K562 (cell line): Measurements from ENCODE around the gene NDUFA5. TPM values are rescaled to one million over a fixed set of nuclear protein-coding genes. Genes with fewer than 3 reads are reported as not detected.

Experiments
- FOXK1 ChIP-seq: sonication (generic); formaldehyde crosslinking; IDR thresholded peaks from 2 replicates; pipeline ENCODE4 v1.8.0; 2022; ENCODE audit warnings: missing genetic modification reagents, mild to moderate bottlenecking, borderline replicate concordance
- HDAC2 ChIP-seq: fragments of 450-650 bp; IDR thresholded peaks from 2 replicates; pipeline ENCODE4 v1.6.1; 2016; ENCODE audit warnings: mild to moderate bottlenecking
- SIN3B ChIP-seq: fragments of 450-650 bp; IDR thresholded peaks from 2 replicates; pipeline ENCODE4 v1.6.1; 2017; ENCODE audit warnings: low read depth, mild to moderate bottlenecking, moderate library complexity
- ZFP1 ChIP-seq: fragments of 450-650 bp; formaldehyde crosslinking; IDR thresholded peaks from 2 replicates; pipeline ENCODE4 v1.4.0; 2020; ENCODE audit warnings: mild to moderate bottlenecking, mixed read lengths
- ZNF324 ChIP-seq: fragments of 250-450 bp; sonication (Bioruptor Pico); IDR thresholded peaks from 2 replicates; pipeline ENCODE4 v1.4.0; 2020; ENCODE audit warnings: mild to moderate bottlenecking
- ZNF589 ChIP-seq: fragments of 200-800 bp; sonication (Bioruptor generic); IDR thresholded peaks from 2 replicates; pipeline ENCODE4 v1.6.1; 2016; ENCODE audit warnings: low read depth, missing genetic modification characterization, missing compliant biosample characterization
- ZNF76 ChIP-seq: fragments of 250-450 bp; sonication (Bioruptor Pico); IDR thresholded peaks from 2 replicates; pipeline ENCODE4 v1.4.0; 2020; ENCODE audit warnings: mild to moderate bottlenecking, moderate library complexity, borderline replicate concordance
- polyA plus RNA-seq, 8 experiments: library from polyadenylated mRNA; depleted of rRNA in 4 of 8; stranded (reverse) in 5 of 8; unstranded in 3 of 8; fragments of >200 nt; fragmentation: Nextera tagmentation in 2 of 8; fragmentation: Illumina TruSeq in 1 of 8; extraction: Ambion mirVana in 2 of 8; extraction: Trizol in 1 of 8; gene quantifications; 2 replicates each; pipeline versions ENCODE4 v1.2.1 to v1.2.3, GENCODE V29; 2011 to 2014; ENCODE audit warnings: inconsistent platforms in 1 of 8, missing spikeins in 1 of 8
- total RNA-seq, 7 experiments: library from RNA; depleted of rRNA in 6 of 7; stranded (reverse); fragments of >200 nt in 6 of 7; fragmentation: Illumina TruSeq in 2 of 7; extraction: Trizol in 2 of 7; gene quantifications; 2 replicates each; pipeline versions ENCODE4 v1.2.1 to v1.2.3, GENCODE V29; 2011 to 2021; ENCODE audit warnings: low replicate concordance in 1 of 7
- TF ChIP-seq, protein P1 (sequence below): fragments of 200-800 bp; sonication (Bioruptor generic); IDR thresholded peaks from 2 replicates; pipeline ENCODE4 v1.6.1; 2017; ENCODE audit warnings: missing genetic modification characterization, missing compliant biosample characterization
- TF ChIP-seq, protein P2 (sequence below): fragments of 250-450 bp; sonication (Bioruptor Pico); IDR thresholded peaks from 2 replicates; pipeline ENCODE4 v1.5.0; 2020; ENCODE audit warnings: mild to moderate bottlenecking
- TF ChIP-seq, protein P3 (sequence below): fragments of 250-450 bp; sonication (Bioruptor Pico); IDR thresholded peaks from 2 replicates; pipeline ENCODE4 v1.8.0; 2022; ENCODE audit warnings: moderate library complexity, mild to moderate bottlenecking, inconsistent platforms
- TF ChIP-seq, protein P4 (sequence below): sonication (generic); formaldehyde crosslinking; IDR thresholded peaks from 2 replicates; pipeline ENCODE4 v1.8.0; 2022; ENCODE audit warnings: missing genetic modification reagents, mild to moderate bottlenecking, borderline replicate concordance
- TF ChIP-seq, protein P5 (sequence below): fragments of 450-650 bp; IDR thresholded peaks from 2 replicates; pipeline ENCODE4 v1.6.1; 2016; ENCODE audit warnings: low read depth

The NDUFA5 gene
- total and polyA plus RNA-seq, 9 of the 15 experiments (the other 6 are each of a cell fraction or from before 2014, with no cell fraction given), result 155 to 677 (median 269) TPM

- no peak for TF ChIP-seq FOXK1 (CRISPR knock-in tag)
- TF ChIP-seq ZNF76 (CRISPR knock-in tag), result no peak
- no peak for TF ChIP-seq ZNF589 (CRISPR knock-in tag)
- TF ChIP-seq, protein P1, sequence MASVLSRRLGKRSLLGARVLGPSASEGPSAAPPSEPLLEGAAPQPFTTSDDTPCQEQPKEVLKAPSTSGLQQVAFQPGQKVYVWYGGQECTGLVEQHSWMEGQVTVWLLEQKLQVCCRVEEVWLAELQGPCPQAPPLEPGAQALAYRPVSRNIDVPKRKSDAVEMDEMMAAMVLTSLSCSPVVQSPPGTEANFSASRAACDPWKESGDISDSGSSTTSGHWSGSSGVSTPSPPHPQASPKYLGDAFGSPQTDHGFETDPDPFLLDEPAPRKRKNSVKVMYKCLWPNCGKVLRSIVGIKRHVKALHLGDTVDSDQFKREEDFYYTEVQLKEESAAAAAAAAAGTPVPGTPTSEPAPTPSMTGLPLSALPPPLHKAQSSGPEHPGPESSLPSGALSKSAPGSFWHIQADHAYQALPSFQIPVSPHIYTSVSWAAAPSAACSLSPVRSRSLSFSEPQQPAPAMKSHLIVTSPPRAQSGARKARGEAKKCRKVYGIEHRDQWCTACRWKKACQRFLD, result 0 out of 2 replicates have a peak, but pooled peaks have one; percentile 10
- TF ChIP-seq, protein P2, sequence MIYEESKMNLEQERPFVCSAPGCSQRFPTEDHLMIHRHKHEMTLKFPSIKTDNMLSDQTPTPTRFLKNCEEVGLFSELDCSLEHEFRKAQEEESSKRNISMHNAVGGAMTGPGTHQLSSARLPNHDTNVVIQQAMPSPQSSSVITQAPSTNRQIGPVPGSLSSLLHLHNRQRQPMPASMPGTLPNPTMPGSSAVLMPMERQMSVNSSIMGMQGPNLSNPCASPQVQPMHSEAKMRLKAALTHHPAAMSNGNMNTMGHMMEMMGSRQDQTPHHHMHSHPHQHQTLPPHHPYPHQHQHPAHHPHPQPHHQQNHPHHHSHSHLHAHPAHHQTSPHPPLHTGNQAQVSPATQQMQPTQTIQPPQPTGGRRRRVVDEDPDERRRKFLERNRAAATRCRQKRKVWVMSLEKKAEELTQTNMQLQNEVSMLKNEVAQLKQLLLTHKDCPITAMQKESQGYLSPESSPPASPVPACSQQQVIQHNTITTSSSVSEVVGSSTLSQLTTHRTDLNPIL (CRISPR knock-in tag), result no peak
- TF ChIP-seq SIN3B, result no peak
- no peak for TF ChIP-seq ZFP1 (CRISPR knock-in tag)
- no peak for TF ChIP-seq ZNF324 (CRISPR knock-in tag)
- TF ChIP-seq, protein P3, sequence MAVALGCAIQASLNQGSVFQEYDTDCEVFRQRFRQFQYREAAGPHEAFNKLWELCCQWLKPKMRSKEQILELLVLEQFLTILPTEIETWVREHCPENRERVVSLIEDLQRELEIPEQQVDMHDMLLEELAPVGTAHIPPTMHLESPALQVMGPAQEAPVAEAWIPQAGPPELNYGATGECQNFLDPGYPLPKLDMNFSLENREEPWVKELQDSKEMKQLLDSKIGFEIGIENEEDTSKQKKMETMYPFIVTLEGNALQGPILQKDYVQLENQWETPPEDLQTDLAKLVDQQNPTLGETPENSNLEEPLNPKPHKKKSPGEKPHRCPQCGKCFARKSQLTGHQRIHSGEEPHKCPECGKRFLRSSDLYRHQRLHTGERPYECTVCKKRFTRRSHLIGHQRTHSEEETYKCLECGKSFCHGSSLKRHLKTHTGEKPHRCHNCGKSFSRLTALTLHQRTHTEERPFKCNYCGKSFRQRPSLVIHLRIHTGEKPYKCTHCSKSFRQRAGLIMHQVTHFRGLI (CRISPR knock-in tag), result no peak
- TF ChIP-seq, protein P4, sequence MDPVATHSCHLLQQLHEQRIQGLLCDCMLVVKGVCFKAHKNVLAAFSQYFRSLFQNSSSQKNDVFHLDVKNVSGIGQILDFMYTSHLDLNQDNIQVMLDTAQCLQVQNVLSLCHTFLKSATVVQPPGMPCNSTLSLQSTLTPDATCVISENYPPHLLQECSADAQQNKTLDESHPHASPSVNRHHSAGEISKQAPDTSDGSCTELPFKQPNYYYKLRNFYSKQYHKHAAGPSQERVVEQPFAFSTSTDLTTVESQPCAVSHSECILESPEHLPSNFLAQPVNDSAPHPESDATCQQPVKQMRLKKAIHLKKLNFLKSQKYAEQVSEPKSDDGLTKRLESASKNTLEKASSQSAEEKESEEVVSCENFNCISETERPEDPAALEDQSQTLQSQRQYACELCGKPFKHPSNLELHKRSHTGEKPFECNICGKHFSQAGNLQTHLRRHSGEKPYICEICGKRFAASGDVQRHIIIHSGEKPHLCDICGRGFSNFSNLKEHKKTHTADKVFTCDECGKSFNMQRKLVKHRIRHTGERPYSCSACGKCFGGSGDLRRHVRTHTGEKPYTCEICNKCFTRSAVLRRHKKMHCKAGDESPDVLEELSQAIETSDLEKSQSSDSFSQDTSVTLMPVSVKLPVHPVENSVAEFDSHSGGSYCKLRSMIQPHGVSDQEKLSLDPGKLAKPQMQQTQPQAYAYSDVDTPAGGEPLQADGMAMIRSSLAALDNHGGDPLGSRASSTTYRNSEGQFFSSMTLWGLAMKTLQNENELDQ, result no peak
- TF ChIP-seq, protein P5, sequence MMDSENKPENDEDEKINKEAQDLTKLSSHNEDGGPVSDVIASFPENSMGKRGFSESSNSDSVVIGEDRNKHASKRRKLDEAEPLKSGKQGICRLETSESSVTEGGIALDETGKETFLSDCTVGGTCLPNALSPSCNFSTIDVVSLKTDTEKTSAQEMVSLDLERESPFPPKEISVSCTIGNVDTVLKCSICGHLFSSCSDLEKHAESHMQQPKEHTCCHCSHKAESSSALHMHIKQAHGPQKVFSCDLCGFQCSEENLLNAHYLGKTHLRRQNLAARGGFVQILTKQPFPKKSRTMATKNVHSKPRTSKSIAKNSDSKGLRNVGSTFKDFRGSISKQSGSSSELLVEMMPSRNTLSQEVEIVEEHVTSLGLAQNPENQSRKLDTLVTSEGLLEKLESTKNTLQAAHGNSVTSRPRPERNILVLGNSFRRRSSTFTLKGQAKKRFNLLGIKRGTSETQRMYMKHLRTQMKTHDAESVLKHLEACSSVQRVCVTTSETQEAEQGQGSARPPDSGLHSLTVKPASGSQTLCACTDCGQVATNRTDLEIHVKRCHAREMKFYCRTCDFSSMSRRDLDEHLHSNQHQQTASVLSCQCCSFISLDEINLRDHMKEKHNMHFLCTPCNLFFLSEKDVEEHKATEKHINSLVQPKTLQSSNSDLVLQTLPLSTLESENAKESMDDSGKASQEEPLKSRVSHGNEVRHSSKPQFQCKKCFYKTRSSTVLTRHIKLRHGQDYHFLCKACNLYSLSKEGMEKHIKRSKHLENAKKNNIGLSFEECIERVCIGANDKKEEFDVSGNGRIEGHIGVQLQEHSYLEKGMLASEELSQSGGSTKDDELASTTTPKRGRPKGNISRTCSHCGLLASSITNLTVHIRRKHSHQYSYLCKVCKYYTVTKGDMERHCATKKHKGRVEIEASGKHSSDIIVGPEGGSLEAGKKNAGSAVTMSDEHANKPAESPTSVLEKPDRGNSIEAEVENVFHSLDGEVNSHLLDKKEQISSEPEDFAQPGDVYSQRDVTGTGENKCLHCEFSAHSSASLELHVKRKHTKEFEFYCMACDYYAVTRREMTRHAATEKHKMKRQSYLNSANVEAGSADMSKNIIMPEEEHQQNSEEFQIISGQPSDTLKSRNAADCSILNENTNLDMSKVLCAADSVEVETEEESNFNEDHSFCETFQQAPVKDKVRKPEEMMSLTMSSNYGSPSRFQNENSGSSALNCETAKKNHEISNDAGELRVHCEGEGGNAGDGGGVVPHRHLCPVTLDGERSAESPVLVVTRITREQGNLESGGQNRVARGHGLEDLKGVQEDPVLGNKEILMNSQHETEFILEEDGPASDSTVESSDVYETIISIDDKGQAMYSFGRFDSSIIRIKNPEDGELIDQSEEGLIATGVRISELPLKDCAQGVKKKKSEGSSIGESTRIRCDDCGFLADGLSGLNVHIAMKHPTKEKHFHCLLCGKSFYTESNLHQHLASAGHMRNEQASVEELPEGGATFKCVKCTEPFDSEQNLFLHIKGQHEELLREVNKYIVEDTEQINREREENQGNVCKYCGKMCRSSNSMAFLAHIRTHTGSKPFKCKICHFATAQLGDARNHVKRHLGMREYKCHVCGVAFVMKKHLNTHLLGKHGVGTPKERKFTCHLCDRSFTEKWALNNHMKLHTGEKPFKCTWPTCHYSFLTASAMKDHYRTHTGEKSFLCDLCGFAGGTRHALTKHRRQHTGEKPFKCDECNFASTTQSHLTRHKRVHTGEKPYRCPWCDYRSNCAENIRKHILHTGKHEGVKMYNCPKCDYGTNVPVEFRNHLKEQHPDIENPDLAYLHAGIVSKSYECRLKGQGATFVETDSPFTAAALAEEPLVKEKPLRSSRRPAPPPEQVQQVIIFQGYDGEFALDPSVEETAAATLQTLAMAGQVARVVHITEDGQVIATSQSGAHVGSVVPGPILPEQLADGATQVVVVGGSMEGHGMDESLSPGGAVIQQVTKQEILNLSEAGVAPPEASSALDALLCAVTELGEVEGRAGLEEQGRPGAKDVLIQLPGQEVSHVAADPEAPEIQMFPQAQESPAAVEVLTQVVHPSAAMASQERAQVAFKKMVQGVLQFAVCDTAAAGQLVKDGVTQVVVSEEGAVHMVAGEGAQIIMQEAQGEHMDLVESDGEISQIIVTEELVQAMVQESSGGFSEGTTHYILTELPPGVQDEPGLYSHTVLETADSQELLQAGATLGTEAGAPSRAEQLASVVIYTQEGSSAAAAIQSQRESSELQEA, result no peak
- no peak for TF ChIP-seq HDAC2
These were observed 611 bp downstream of the NDUFA5 start (continued) for GRCh38 chr7:123557016-123557397.
